HG03103 (cell line): ENCODE results near the gene TMEM175.

Experiments
- ATAC-seq: cut with Tn5 transposase; IDR thresholded peaks from one replicate; pipeline ENCODE4 v1.9.1; 2021; ENCODE audit warnings: low read depth; ENCODE audit not compliant: unreplicated experiment

TMEM175 gene

GRCh38 chr4:986428-986878 is 54.2 kb downstream of the TMEM175 start:
- peak; percentile 3 for ATAC-seq

GRCh38 chr4:986879-987623 is 54.8 kb downstream of the TMEM175 start, which contains the start of gene IDUA:
Gene IDUA, plus strand, starts transcription at chr4:987044. Its CDS starts 41 bp downstream, at chr4:987085.
- ATAC-seq = peak; percentile 80

- no peak for ATAC-seq
These were observed 55.6 kb downstream of the TMEM175 start for GRCh38 chr4:987624-988513.

DNA sequence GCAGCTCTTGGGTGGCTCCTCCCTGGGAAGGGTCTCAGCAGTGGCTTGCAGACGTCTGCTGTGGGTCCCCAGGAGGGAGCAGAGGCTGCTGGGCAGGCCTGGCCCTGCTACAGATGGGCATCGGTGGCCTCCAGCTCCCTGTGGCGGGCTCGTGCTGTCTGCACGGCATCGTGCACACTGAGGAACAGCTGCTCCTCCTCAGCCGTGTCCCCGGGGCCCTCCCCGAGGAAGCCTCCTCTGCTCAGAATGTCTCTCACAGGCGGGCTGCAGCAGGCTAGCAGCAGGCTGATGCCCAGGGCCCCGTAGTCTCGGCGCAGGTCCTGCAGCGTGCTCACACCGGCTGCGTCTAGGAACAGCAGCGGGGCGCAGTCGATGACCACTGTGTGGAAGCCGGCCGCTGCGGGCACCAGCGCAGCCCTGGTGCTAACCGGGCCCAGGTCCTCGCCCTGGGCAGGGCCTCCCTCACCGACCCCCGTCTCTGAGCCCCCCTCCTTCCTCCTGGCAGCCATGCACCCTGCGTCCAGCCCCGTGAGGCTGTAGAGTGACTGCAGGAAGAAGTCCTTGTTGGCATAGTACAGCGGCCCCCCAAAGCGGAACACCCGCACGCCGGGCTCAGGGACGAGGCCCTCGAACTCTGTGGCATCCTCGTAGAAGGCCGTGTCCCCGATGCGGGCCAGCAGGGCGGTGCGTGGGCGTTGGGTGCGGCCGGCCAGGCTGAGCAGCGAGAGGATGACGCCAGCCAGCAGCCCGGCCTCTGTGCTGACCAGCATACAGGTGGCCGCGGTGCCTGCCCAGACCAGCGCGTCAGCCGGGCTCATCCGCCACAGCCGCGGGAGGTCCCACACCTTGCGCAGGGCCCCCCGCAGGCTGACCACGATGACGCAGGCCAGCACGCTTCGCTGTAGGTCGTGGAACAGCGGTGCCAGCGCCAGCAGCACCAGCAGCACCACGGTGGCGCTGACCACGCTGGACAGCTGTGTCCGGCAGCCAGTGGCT is 56.8 kb downstream of the TMEM175 start:
- no peak for ATAC-seq

DNA sequence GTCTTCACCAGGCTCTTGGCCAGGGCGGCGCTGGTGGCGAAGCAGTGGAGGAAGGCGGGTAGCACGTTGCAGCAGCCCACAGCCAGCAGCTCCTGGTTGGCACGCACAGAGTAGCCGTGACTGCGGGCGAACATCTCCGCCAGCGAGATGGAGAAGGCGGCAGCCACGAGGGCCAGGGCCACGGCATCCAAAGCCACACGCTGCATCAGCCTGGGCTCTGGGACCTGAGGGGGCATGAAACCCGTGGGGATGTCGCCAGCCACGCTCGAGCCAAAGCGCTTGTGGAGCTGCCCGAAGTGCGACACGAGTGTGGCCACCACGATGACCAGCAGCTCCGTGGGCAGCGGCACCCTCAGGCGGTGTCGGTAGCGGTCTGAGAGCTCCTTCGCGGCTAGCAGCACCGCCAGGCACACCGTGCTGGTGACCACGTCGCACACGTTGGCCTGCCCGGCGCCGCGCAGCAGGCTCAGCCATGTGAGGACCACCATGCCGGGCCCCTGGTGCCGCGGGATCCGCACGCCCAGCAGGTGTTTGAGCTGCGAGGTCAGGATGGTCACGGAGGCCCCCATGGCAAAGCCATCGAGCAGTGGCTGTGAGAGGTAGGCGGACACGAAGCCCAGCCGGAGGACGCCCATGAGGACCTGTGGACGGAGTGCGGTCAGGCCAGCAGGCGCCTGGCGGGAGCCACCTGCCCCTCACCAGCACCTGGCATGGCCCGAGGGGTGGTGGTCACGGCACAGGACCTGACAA is 57.6 kb downstream of the TMEM175 start:
- no peak for ATAC-seq

GRCh38 chr4:990746-991367 is 58.6 kb downstream of the TMEM175 start:
- no peak for ATAC-seq

GRCh38 chr4:991451-992296 is 59.4 kb downstream of the TMEM175 start:
- ATAC-seq = no peak

DNA sequence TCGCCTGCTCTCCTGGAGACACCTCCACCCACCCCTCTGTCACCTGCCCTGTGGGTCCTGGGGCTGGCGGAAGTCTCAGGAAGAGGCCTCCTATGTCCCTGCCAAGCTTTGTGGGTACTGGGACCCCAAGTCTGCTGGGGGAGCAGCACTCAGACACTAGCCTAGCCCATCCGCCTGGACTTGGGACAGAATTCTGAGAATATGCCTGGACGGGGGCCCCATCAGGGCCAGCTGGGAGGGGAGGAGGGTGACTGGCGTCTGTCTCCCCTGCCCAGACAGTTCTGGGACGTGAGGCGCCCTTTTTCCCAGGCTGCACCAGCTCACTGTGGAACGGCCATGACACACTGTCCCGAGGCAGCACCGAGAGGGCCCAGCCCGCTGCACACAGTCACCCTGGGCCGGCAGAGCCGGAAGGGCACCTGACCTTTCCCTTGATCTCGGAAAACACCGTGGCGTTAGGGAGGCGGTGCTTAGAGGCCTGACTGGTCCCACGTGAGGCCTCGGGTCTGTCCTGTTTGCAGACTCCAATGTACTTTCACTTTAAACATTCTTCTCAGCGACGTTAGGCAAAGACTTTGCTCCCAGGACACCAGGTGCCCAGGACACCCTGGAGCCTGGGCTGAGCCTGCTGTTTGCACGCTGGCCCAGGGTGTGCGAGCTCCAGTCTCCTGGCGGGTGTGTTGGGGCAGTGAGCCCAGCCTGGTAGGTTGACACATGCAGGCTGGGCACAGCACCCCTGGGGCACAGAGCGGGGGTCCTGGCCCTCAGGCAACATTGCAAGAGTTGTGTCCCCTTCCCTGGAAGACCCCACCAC is 60.2 kb downstream of the TMEM175 start:
- no peak for ATAC-seq

DNA sequence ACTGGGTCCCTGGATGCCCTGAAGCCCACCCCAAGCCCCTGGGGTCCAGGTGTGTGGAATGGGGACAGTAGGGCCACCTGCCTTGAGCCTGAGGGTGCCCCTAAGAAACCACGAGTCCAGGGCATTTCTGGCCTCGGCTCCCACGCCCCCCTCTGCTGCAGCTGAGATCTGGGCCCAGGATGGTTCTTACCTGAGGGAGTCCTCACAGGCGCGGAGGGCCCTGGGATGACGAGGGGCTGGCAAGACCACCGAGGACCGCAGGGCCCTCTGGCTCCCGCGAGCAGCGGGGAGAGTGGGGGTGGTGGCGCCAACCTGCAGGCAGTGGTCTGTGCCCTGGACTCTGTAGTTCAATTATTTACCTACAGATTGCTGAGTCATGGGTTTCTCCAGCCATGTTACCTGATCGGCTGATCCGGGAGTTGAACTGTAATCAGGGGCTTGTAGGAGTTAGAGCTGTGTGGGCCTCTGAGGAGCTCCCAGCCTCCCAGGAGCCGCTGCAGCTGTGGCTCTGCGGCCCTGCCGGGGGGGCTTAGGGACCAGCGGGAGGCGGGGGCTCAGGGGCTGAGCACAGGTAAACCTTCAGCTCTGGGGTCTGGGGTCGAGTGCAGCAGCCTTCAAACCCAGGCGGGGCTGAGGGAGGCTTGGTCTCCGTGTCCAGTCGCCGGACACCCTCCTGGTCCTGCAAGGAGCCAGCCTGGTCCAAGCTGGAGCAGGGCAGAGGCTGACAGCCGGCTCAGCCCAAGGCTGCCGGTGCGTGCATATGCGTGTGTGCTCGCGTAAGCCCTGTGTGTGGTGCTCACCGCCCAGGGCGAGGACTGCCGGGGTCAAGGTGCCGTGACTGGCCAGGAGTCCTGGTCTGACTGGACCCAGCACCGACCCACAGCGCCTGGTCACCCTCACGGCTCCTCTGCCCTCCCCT is 61.1 kb downstream of the TMEM175 start, which contains the start of gene SLC26A1:
Gene SLC26A1, minus strand, starts transcription at position 294 of the 919 bp plus-strand sequence. CDS start 1,701 bp downstream, outside the sequence.
- no peak for ATAC-seq

- no peak for ATAC-seq
These were observed 63.2 kb downstream of the TMEM175 start for GRCh38 chr4:995311-996026.

DNA sequence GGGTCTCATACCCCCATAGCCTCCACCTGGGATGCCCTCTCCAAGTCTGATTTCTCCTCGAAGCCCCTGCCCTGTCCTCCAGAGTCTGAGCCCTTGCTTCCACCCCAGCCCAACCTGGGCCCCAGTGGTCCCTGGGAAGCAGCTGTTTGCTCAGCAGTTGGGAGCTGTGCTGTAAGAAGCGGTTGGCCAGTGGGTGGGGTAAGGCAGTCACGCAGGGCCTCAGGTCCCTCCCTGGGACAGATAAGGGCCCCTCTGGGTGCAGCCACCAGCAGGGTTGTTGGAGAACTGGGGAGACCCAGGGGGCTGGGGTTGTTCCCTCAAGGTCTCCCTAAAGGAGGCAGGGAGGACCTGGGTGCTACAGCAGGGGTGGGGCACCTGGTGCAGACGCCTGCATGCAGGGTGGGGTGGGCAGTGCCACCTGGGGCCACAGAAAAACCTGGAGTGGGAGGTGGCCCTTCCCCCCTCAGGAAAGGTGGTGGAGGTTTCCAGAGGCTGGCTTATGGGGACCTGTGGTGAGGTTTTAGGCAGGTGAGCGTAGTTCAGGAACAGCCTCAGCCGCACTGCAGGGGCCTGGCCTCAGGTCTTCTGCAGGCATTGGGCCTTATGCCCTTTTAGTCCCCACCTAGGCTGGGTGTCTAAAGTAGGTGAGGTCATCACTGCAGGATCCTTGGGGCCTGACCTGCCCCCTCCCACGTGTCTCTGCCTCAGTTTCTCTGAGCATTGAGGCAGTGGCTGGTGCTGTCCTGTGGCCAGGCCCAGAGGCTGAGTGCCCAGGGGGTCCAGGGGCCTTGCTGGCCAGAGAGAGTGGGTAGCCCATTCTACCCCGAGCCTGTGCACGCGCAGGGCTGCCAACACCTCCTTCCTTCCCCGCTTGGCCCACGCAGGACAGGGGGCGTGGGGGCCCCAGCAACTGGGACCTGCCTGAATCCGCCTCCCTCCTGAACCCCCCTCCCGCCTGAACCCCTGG is 64.1 kb downstream of the TMEM175 start:
- ATAC-seq = no peak

DNA sequence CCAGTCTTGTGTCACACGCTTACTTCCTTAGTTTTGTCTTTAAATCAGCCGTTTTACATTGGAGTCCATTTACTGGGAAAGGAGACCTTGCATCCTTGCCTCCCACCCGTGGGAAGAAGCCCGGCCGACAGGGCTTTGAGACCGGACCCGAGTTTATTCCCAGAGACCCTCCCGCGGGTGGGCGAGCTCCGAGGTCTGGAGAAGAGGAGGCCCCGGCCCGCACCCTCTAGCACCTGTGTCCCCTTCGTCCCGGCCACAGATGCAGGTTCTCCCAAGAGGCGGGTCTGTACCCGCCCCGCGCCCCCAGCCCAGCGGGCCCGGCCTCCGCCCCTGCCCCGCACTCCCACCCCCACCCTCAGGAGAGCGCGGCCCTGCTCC is 64.7 kb downstream of the TMEM175 start:
- no peak for ATAC-seq

GRCh38 chr4:997375-998071 is 65.3 kb downstream of the TMEM175 start:
- ATAC-seq = no peak

GRCh38 chr4:998096-998691 is 65.9 kb downstream of the TMEM175 start:
- no peak for ATAC-seq
